Naive thymus-derived CD4-positive, alpha-beta T cell (primary cell): ENCODE results near the gene SORCS2. TPM values are rescaled to one million over a fixed set of nuclear protein-coding genes. Genes with fewer than 3 reads are reported as not detected.
A peak's percentile ranks its signal among the peaks of the same experiment; 100 is the strongest.

Experiments used
- ATAC-seq: fragments of 150-1000 bp; cut with Tn5 transposase; 2 replicates; pipeline ENCODE4 v1.10.0; 2021; ENCODE audit warnings: mild to moderate bottlenecking, moderate library complexity
- CTCF ChIA-PET: fragments of 350-600 bp; sonication (Branson Sonifier 250); formaldehyde crosslinking; loops from one replicate; lab custom pipeline; 2021; ENCODE audit warnings: antibody characterized with exemption; lab: Charles Lee
- POLR2A ChIA-PET: fragments of 350-600 bp; sonication (Branson Sonifier 250); formaldehyde crosslinking; loops from one replicate; lab custom pipeline; 2021; ENCODE audit warnings: antibody characterized with exemption, inconsistent platforms; lab: Charles Lee
- DNase-seq, 9 donors: peaks; one replicate each; pipeline versions ENCODE4 v3.0.0 to v3.0.0-alpha.2; 2020 to 2022; ENCODE audit warnings: mixed read lengths in 1 of 9
- H3K27ac ChIP-seq: one replicate; pipeline ENCODE4 v1.7.0; 2013; ENCODE audit warnings: mild to moderate bottlenecking, low read depth, low read length, moderate library complexity
- H3K27me3 ChIP-seq, 2 donors: one replicate each; pipeline ENCODE4 v1.7.0; 2013; ENCODE audit warnings: low read length in 2 of 2, mild to moderate bottlenecking in 2 of 2, moderate library complexity in 2 of 2; ENCODE audit not compliant: control insufficient read depth in 2 of 2, insufficient read depth in 2 of 2
- H3K36me3 ChIP-seq, 3 experiments: 1 replicate in 2 of 3; 2 replicates in 1 of 3; pipeline ENCODE4 v1.7.0; 2013; ENCODE audit warnings: low read length in 3 of 3, mild to moderate bottlenecking in 3 of 3, moderate library complexity in 1 of 3; ENCODE audit not compliant: insufficient read depth in 3 of 3, control insufficient read depth in 2 of 3
- H3K4me1 ChIP-seq, 2 donors: one replicate each; pipeline ENCODE4 v1.7.0; 2013; ENCODE audit warnings: low read length in 2 of 2, mild to moderate bottlenecking in 2 of 2, moderate library complexity in 1 of 2; ENCODE audit not compliant: control insufficient read depth in 2 of 2, insufficient read depth in 2 of 2
- H3K4me3 ChIP-seq: 2 replicates; pipeline ENCODE4 v1.7.0; 2013; ENCODE audit warnings: mild to moderate bottlenecking, low read length
- H3K9me3 ChIP-seq, 3 experiments: 1 replicate in 2 of 3; 2 replicates in 1 of 3; pipeline ENCODE4 v1.7.0; 2013; ENCODE audit warnings: low read length in 3 of 3; ENCODE audit not compliant: control insufficient read depth in 2 of 3
- H3K27ac Mint-ChIP-seq, 9 donors: one replicate each; pipeline ENCODE4 v1.8.0; 2020 to 2022; ENCODE audit warnings: mixed read lengths in 9 of 9, mild to moderate bottlenecking in 8 of 9, moderate library complexity in 5 of 9, inconsistent platforms in 2 of 9
- H3K27me3 Mint-ChIP-seq, 5 donors: one replicate each; pipeline ENCODE4 v1.8.0; 2021 to 2022; ENCODE audit warnings: mixed read lengths in 5 of 5, mild to moderate bottlenecking in 1 of 5
- H3K36me3 Mint-ChIP-seq, 5 donors: one replicate each; pipeline ENCODE4 v1.8.0; 2020 to 2022; ENCODE audit warnings: mixed read lengths in 5 of 5, mild to moderate bottlenecking in 3 of 5, inconsistent platforms in 1 of 5
- H3K4me1 Mint-ChIP-seq, 7 donors: one replicate each; pipeline ENCODE4 v1.8.0; 2020 to 2022; ENCODE audit warnings: mixed read lengths in 7 of 7, mild to moderate bottlenecking in 3 of 7, inconsistent platforms in 1 of 7
- H3K4me3 Mint-ChIP-seq, 10 donors: one replicate each; pipeline ENCODE4 v1.8.0; 2020 to 2022; ENCODE audit warnings: mild to moderate bottlenecking in 10 of 10, mixed read lengths in 10 of 10, moderate library complexity in 6 of 10, inconsistent platforms in 2 of 10
- H3K9me3 Mint-ChIP-seq, 11 donors: one replicate each; pipeline ENCODE4 v1.8.0; 2020 to 2022; ENCODE audit warnings: mixed read lengths in 11 of 11, mild to moderate bottlenecking in 4 of 11, inconsistent platforms in 1 of 11, moderate library complexity in 1 of 11
- intact Hi-C, 2 donors: fragments of 100-400 bp; cut with micrococcal nuclease; formaldehyde crosslinking; loops; one replicate each; pipeline ENCODE4 v1.15.1; 2023
- polyA plus RNA-seq, 2 donors: library from polyadenylated mRNA; unstranded; fragments of 300-500 nt; fragmentation: Illumina TruSeq; gene quantifications; one replicate each; pipeline ENCODE4 v1.2.3, GENCODE V29; 2021
- total RNA-seq, 6 experiments: library from RNA in 5 of 6; stranded (reverse) in 5 of 6; gene quantifications; 1 replicate in 5 of 6; 2 replicates in 1 of 6; pipeline ENCODE4 v1.2.3 and lab custom pipeline; 2021 to 2026

The SORCS2 gene
- total and polyA plus RNA-seq, 7 experiments from 2014 or later, result 0.10 TPM; not detected in 6

GRCh38 chr4:7698584-7698983 is 506.2 kb downstream of the SORCS2 start:
- peaks cover 0 to 3% (median 0%) of the 10 kb centered on the region in 11 donors for H3K9me3 Mint-ChIP-seq
- no peaks in the 10 kb centered on the region for H3K36me3 ChIP-seq
- no peak overlapping the region for H3K4me3 Mint-ChIP-seq
- H3K36me3 Mint-ChIP-seq, result no peaks in the 10 kb centered on the region
- DNase-seq, result no peak
- H3K4me1 ChIP-seq, result no peaks in the 10 kb centered on the region
- POLR2A ChIA-PET, result no interaction called here
- H3K27me3 ChIP-seq, result no peaks in the 10 kb centered on the region
- H3K4me3 ChIP-seq, result no peak overlapping the region
- CTCF ChIA-PET, result no interaction called here
- peaks cover 2 to 33% (median 15%) of the 10 kb centered on the region in 5 donors for H3K27me3 Mint-ChIP-seq
- no peak for ATAC-seq
- H3K27ac ChIP-seq, result no peak overlapping the region
- intact Hi-C loops, result no loop called here
- peak overlapping the region in 1 of 9 donors; percentile 47 for H3K27ac Mint-ChIP-seq
- peaks cover 0 to 9% (median 0%) of the 10 kb centered on the region in 7 donors for H3K4me1 Mint-ChIP-seq
- H3K9me3 ChIP-seq, result no peaks in the 10 kb centered on the region

DNA sequence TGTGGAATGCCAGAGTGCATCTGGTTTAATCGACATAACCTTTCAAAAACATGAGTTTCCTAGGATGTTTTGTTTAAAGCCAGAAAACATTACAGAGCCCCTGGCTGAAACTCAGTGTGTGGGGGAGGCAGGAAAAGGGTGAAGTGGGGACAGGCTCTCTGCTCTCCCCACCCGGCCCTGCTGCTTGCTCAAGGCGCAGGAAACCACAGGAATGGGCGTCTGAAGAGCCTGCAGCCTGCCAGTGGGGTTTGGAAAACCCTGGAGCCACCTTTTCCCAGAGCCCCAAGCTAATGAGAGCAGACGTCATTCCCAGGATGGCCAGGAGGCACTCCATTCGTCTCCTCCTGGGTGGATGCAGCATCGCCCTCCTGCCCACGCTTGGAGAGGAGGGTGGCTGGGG is 506.7 kb downstream of the SORCS2 start:
- H3K27ac Mint-ChIP-seq, result no peak overlapping the region
- POLR2A ChIA-PET, result no interaction called here
- H3K36me3 Mint-ChIP-seq, result no peaks in the 10 kb centered on the region

DNA sequence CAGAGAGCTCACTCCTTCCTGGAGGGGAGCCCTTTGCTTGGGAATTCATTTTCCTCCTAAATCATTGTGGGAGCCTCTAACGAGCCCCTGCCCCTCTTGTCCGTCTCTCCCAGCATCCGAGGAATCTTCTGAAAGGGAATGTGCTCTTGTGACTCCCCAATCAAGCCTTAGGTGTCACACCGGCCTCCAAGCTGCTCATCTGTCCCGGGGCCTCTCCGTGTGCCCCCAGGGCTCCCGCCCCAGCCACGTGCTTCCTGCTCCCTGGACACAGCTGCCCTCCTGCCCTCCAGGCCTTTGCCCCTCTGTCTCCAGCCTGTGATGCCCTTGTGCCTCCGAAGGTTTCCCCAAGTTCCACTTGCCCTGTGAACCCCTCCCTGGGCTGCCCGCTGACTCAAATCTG is 507.5 kb downstream of the SORCS2 start:
- H3K9me3 ChIP-seq, result no peaks in the 10 kb centered on the region
- DNase-seq, result no peak
- H3K36me3 ChIP-seq, result no peaks in the 10 kb centered on the region
- ChIA-PET POLR2A (no interaction called here), CTCF (no interaction called here)
- intact Hi-C loops, result no loop called here
- no peaks in the 10 kb centered on the region for H3K27me3 ChIP-seq
- no peaks in the 10 kb centered on the region for H3K36me3 Mint-ChIP-seq
- H3K27ac Mint-ChIP-seq, result no peak overlapping the region
- no peak for ATAC-seq
- no peaks in the 10 kb centered on the region for H3K4me1 ChIP-seq
- peaks cover 0 to 3% (median 0%) of the 10 kb centered on the region in 11 donors for H3K9me3 Mint-ChIP-seq
- H3K27ac ChIP-seq, result no peak overlapping the region
- H3K4me3 ChIP-seq, result no peak overlapping the region
- peaks cover 2 to 33% (median 15%) of the 10 kb centered on the region in 5 donors for H3K27me3 Mint-ChIP-seq
- peaks cover 0 to 9% (median 0%) of the 10 kb centered on the region in 7 donors for H3K4me1 Mint-ChIP-seq
- no peak overlapping the region for H3K4me3 Mint-ChIP-seq

More for the DNA sequence above, 506.7 kb downstream of the SORCS2 start:
- no peaks in the 10 kb centered on the region for H3K9me3 ChIP-seq
- H3K4me1 ChIP-seq, result no peaks in the 10 kb centered on the region
- CTCF ChIA-PET, result no interaction called here
- DNase-seq, result no peak
- no peak overlapping the region for H3K4me3 ChIP-seq
- peaks cover 2 to 33% (median 15%) of the 10 kb centered on the region in 5 donors for H3K27me3 Mint-ChIP-seq
- no peaks in the 10 kb centered on the region for H3K36me3 ChIP-seq
- H3K27ac ChIP-seq, result no peak overlapping the region
- peaks cover 0 to 3% (median 0%) of the 10 kb centered on the region in 11 donors for H3K9me3 Mint-ChIP-seq
- ATAC-seq, result no peak
- H3K4me3 Mint-ChIP-seq, result no peak overlapping the region
- H3K27me3 ChIP-seq, result no peaks in the 10 kb centered on the region
- peaks cover 0 to 9% (median 0%) of the 10 kb centered on the region in 7 donors for H3K4me1 Mint-ChIP-seq
- intact Hi-C loops, result no loop called here

- no peaks in the 10 kb centered on the region for H3K4me1 ChIP-seq
- no peaks in the 10 kb centered on the region for H3K36me3 Mint-ChIP-seq
- peaks cover 2 to 33% (median 15%) of the 10 kb centered on the region in 5 donors for H3K27me3 Mint-ChIP-seq
- intact Hi-C loops, result no loop called here
- no peaks in the 10 kb centered on the region for H3K36me3 ChIP-seq
- CTCF ChIA-PET, result no interaction called here
- no peaks in the 10 kb centered on the region for H3K9me3 ChIP-seq
- H3K27ac Mint-ChIP-seq, result no peak overlapping the region
- no peaks in the 10 kb centered on the region for H3K27me3 ChIP-seq
- no peak overlapping the region for H3K4me3 Mint-ChIP-seq
- H3K4me1 Mint-ChIP-seq, result peaks cover 0 to 9% (median 0%) of the 10 kb centered on the region in 7 donors
- H3K27ac ChIP-seq, result no peak overlapping the region
- no peak for DNase-seq
- H3K4me3 ChIP-seq, result no peak overlapping the region
- peaks cover 0 to 3% (median 0%) of the 10 kb centered on the region in 11 donors for H3K9me3 Mint-ChIP-seq
- POLR2A ChIA-PET, result interaction anchor here (0.7 kb wide), 1 partner anchor 37 kb away, joined by 3 read pairs; no protein-coding TSS in a partner anchor
- no peak for ATAC-seq
Measured at GRCh38 chr4:7700665-7701064, 508.3 kb downstream of the SORCS2 start.

DNA sequence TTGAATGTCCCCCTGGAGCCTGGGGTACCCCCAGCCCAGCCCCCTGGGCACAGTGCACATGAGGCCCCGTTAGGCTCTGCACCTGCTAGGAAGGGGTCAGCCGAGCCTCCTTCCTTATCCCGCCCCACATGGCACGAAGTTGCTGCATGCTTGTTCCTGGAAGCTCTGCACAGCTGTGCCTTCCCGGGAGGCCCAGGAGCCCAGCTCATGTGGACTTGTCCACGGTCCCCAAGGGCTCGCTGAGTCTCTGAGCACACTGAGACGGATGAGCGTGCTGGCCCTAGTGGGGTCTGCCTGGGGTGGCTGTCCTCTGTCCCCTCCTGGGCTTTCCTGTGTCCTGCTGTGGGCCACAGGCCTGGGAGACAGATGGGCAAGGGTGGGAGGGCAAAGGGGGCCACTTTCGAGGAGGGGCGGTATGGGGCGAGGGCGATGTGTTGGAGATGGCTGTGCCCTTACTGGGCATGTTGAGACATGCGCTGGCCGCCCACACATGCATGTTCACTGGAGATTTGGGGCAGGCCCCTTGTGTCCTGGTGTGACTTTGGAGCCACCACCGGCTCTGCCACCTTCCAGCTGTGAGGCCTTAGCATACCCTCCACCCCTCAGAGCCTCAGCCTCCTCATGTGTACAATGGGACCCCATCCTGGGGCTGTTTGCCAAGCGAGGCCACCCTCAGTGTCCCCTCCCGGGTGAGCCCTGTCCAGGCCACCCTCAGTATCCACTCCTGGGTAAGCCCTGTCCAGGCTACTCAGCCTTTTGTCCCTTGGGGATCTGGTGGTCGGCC is 509.7 kb downstream of the SORCS2 start:
- Histone ChIP-seq H3K36me3 (no peaks in the 10 kb centered on the region), H3K4me1 (no peaks in the 10 kb centered on the region), H3K4me3 (no peak overlapping the region), H3K27me3 (no peaks in the 10 kb centered on the region), H3K9me3 (no peaks in the 10 kb centered on the region), H3K27ac (no peak overlapping the region)
- Mint-ChIP-seq H3K27ac (peak overlapping the region in 1 of 9 donors; percentile 65), H3K9me3 (peaks cover 0 to 3% (median 0%) of the 10 kb centered on the region in 11 donors), H3K27me3 (peaks cover 2 to 32% (median 15%) of the 10 kb centered on the region in 5 donors), H3K4me1 (peaks cover 0 to 9% (median 0%) of the 10 kb centered on the region in 7 donors), H3K36me3 (no peaks in the 10 kb centered on the region), H3K4me3 (no peak overlapping the region)
- DNase-seq (no peak), ATAC-seq (no peak)
- POLR2A ChIA-PET, result no interaction called here
- intact Hi-C loops, result no loop called here
- CTCF ChIA-PET, result no interaction called here

- Mint-ChIP-seq H3K36me3 (no peaks in the 10 kb centered on the region), H3K9me3 (peaks cover 0 to 3% (median 0%) of the 10 kb centered on the region in 11 donors), H3K4me3 (no peak overlapping the region), H3K4me1 (peaks cover 0 to 9% (median 0%) of the 10 kb centered on the region in 7 donors), H3K27me3 (peaks cover 0 to 16% (median 8%) of the 10 kb centered on the region in 5 donors), H3K27ac (peak overlapping the region in 1 of 9 donors; percentile 43)
- CTCF ChIA-PET, result no interaction called here
- no peaks in the 10 kb centered on the region for H3K27me3 ChIP-seq
- DNase-seq (no peak), ATAC-seq (no peak)
- intact Hi-C loops, result no loop called here
- H3K4me1 ChIP-seq, result no peaks in the 10 kb centered on the region
- POLR2A ChIA-PET, result no interaction called here
- H3K36me3 ChIP-seq, result no peaks in the 10 kb centered on the region
- no peaks in the 10 kb centered on the region for H3K9me3 ChIP-seq
- H3K4me3 ChIP-seq, result no peak overlapping the region
- no peak overlapping the region for H3K27ac ChIP-seq
Measured at GRCh38 chr4:7703688-7704087, 511.4 kb downstream of the SORCS2 start.
